ENCODE results near the gene GAB1.
A peak's percentile ranks its signal among the peaks of the same experiment; 100 is the strongest.

DNA sequence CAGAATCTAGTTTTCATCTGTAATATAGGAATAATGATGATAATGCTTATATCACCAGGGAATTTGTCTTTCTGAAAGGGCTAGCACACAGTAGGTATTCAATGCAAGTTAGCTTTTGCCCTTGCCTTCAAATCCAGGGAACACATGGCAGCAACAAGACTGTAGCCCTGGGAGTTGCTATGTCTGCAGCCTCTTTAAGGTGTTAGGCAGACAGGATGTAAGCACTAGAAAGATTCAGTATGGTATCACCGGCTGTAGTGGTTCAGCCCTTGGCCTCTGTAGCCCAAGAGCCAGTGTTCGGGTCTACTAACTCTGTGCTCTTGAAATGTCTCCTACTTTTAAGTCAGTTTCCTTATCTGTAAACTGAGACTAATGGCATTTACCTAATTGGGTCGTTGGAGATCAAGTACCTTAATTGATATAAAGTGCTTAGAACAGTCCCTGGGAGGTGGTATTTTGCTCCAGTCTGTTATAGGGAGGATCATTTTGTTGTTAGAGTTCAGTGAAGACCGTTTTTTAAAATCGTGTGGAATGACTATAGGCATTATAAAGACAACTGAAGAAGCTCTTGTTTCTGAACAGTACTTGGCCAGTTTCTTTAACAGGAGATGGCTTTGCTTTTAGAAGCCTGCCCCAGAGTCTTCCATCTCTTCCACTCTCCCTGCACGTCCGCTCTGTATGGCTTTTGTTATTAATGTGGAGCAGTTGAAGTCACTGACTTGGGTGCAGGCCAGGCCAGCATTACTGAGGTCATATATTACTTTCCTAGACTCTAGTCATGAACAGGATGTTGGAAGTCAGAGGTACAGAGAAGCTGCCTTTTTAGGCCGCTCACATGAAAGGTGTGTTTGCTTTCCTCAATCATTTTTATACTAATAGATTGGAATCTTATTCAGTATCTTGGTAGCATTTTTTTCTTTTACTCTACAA, 44.8 kb downstream of the GAB1 start:
- TF ChIP-seq, protein P1, sequence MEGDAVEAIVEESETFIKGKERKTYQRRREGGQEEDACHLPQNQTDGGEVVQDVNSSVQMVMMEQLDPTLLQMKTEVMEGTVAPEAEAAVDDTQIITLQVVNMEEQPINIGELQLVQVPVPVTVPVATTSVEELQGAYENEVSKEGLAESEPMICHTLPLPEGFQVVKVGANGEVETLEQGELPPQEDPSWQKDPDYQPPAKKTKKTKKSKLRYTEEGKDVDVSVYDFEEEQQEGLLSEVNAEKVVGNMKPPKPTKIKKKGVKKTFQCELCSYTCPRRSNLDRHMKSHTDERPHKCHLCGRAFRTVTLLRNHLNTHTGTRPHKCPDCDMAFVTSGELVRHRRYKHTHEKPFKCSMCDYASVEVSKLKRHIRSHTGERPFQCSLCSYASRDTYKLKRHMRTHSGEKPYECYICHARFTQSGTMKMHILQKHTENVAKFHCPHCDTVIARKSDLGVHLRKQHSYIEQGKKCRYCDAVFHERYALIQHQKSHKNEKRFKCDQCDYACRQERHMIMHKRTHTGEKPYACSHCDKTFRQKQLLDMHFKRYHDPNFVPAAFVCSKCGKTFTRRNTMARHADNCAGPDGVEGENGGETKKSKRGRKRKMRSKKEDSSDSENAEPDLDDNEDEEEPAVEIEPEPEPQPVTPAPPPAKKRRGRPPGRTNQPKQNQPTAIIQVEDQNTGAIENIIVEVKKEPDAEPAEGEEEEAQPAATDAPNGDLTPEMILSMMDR (IDR thresholded peaks at IDR 0.05) = no peak
- TF ChIP-seq POLR2A (IDR thresholded peaks at IDR 0.05) (no peak), POLR2AphosphoS5 (IDR thresholded peaks at IDR 0.05; ENCODE audit: insufficient read depth in 1 of 2, low read depth in 1 of 2) (peak in 1 of 2 donors; percentile 80)

All from vagina (tissue), 2 donors.